GM18909 (cell line): ENCODE results near the gene LIPG.
"Not testable (repeated sequence)": the region's sequence is repeated elsewhere in the genome, so short reads cannot be mapped to it uniquely, and the experiment has no call there.

ENCODE experiments used
- ATAC-seq: cut with Tn5 transposase; IDR thresholded peaks from one replicate; pipeline ENCODE4 v1.9.1; 2021; ENCODE audit warnings: mild to moderate bottlenecking; ENCODE audit not compliant: unreplicated experiment, poor library complexity

LIPG gene

GRCh38 chr18:49569724-49570123, 7.9 kb downstream of the LIPG start:
- no peak for ATAC-seq

- no peak for ATAC-seq
These were observed 9.0 kb downstream of the LIPG start for GRCh38 chr18:49570836-49571235.

- no peak for ATAC-seq
These were observed 10.9 kb downstream of the LIPG start for GRCh38 chr18:49572611-49573345.

- ATAC-seq, result no peak
These were observed 12.0 kb downstream of the LIPG start for GRCh38 chr18:49573835-49574234.

GRCh38 chr18:49579041-49579440, 17.2 kb downstream of the LIPG start:
- ATAC-seq, result not testable (repeated sequence)

GRCh38 chr18:49579583-49579982, 17.7 kb downstream of the LIPG start:
- ATAC-seq, result not testable (repeated sequence)

GRCh38 chr18:49580279-49580678, 18.4 kb downstream of the LIPG start:
- no peak for ATAC-seq

- no peak for ATAC-seq
These were observed 19.5 kb downstream of the LIPG start for GRCh38 chr18:49581371-49581770.

GRCh38 chr18:49582579-49582978, 20.7 kb downstream of the LIPG start:
- no peak for ATAC-seq

- no peak for ATAC-seq
These were observed 22.5 kb downstream of the LIPG start for GRCh38 chr18:49584394-49584793.

- ATAC-seq, result not testable (repeated sequence)
These were observed 23.1 kb downstream of the LIPG start for GRCh38 chr18:49584951-49585350.

GRCh38 chr18:49585781-49586663, 24.2 kb downstream of the LIPG start:
- ATAC-seq, result no peak

- no peak for ATAC-seq
These were observed 26.3 kb downstream of the LIPG start for GRCh38 chr18:49588171-49588570.

GRCh38 chr18:49588971-49589370, 27.1 kb downstream of the LIPG start:
- no peak for ATAC-seq

GRCh38 chr18:49590608-49591007, 28.8 kb downstream of the LIPG start:
- no peak for ATAC-seq

- no peak for ATAC-seq
These were observed 29.4 kb downstream of the LIPG start for GRCh38 chr18:49591271-49591670.

- ATAC-seq, result no peak
These were observed 29.9 kb downstream of the LIPG start for GRCh38 chr18:49591775-49592174.

GRCh38 chr18:49596687-49597086, 34.8 kb downstream of the LIPG start:
- ATAC-seq, result no peak

GRCh38 chr18:49597157-49597931, 35.5 kb downstream of the LIPG start:
- no peak for ATAC-seq

- ATAC-seq, result no peak
These were observed 39.4 kb downstream of the LIPG start for GRCh38 chr18:49601211-49601610.
